HCT116 (cell line): Measurements from ENCODE around the gene ADGRL3.

Experiments used
- ATF3 ChIP-seq: IDR thresholded peaks from 2 replicates; pipeline ENCODE4 v1.6.1; 2012
- CTCF ChIP-seq, 3 experiments: fragments of 200-600 bp in 1 of 3; sonication (generic) in 1 of 3; IDR thresholded peaks in 2 of 3; conservative IDR thresholded peaks in 1 of 3; 2 replicates each; pipeline ENCODE4 v1.5.1; 2012 to 2017; ENCODE audit warnings: low read depth in 2 of 3, low read length in 2 of 3, antibody characterized with exemption in 1 of 3, borderline replicate concordance in 1 of 3, control low read depth in 1 of 3, mild to moderate bottlenecking in 1 of 3, mixed read lengths in 1 of 3, mixed run types in 1 of 3, moderate library complexity in 1 of 3; ENCODE audit not compliant: insufficient read depth in 1 of 3
- EGR1 ChIP-seq: IDR thresholded peaks from 2 replicates; pipeline ENCODE4 v1.6.1; 2012; ENCODE audit warnings: low read depth
- JUND ChIP-seq: IDR thresholded peaks from 2 replicates; pipeline ENCODE4 v1.6.1; 2012
- POLR2A ChIP-seq: IDR thresholded peaks from 2 replicates; pipeline ENCODE4 v1.7.0; 2011; ENCODE audit warnings: borderline replicate concordance; ENCODE audit not compliant: insufficient read depth, insufficient read length; ENCODE audit errors: extremely low read depth
- POLR2AphosphoS5 ChIP-seq: IDR thresholded peaks from 2 replicates; pipeline ENCODE4 v1.6.1; 2011; ENCODE audit warnings: mild to moderate bottlenecking, low read depth, low read length, moderate library complexity
- RAD21 ChIP-seq: IDR thresholded peaks from 2 replicates; pipeline ENCODE4 v1.6.1; 2012; ENCODE audit warnings: low read depth, mild to moderate bottlenecking
- SP1 ChIP-seq: IDR thresholded peaks from 2 replicates; pipeline ENCODE4 v1.6.1; 2012; ENCODE audit warnings: low read depth
- TCF7L2 ChIP-seq: IDR thresholded peaks from 2 replicates; pipeline ENCODE4 v1.7.0; 2011; ENCODE audit warnings: borderline replicate concordance, inconsistent platforms; ENCODE audit not compliant: insufficient read depth, insufficient read length; ENCODE audit errors: extremely low read depth
- YY1 ChIP-seq: IDR thresholded peaks from 2 replicates; pipeline ENCODE4 v1.6.1; 2011; ENCODE audit warnings: low read length, low read depth, moderate library complexity, mild to moderate bottlenecking; ENCODE audit not compliant: insufficient replicate concordance; ENCODE audit errors: extremely low read depth
- ZBTB33 ChIP-seq: IDR thresholded peaks from 2 replicates; pipeline ENCODE4 v1.6.1; 2011; ENCODE audit warnings: mild to moderate bottlenecking, low read length, moderate library complexity; ENCODE audit not compliant: insufficient replicate concordance; ENCODE audit errors: extremely low read depth
- ZFX ChIP-seq: fragments of 450-650 bp; IDR thresholded peaks from 2 replicates; pipeline ENCODE4 v1.6.1; 2017

GRCh38 chr4:61817071-61817470 lies 616.9 kb downstream of the ADGRL3 start:
- TF ChIP-seq TCF7L2 = no peak
- no peak for TF ChIP-seq POLR2AphosphoS5
- TF ChIP-seq POLR2A = no peak
- TF ChIP-seq CTCF (IDR thresholded peaks at IDR 0.05 in 2 of 3, conservative IDR thresholded peaks at IDR 0.05 in 1 of 3; ENCODE audit: borderline replicate concordance in 1 of 3, insufficient read depth in 1 of 3, low read depth in 2 of 3, low read length in 2 of 3) = no peak
- no peak for TF ChIP-seq ZFX
- no peak for TF ChIP-seq ATF3
- no peak for TF ChIP-seq RAD21
- TF ChIP-seq EGR1 = no peak
- no peak for TF ChIP-seq JUND
- no peak for TF ChIP-seq YY1
- no peak for TF ChIP-seq SP1
- TF ChIP-seq ZBTB33 = no peak
